ENCODE data around the gene KCNIP1.

Gene KCNIP1

DNA sequence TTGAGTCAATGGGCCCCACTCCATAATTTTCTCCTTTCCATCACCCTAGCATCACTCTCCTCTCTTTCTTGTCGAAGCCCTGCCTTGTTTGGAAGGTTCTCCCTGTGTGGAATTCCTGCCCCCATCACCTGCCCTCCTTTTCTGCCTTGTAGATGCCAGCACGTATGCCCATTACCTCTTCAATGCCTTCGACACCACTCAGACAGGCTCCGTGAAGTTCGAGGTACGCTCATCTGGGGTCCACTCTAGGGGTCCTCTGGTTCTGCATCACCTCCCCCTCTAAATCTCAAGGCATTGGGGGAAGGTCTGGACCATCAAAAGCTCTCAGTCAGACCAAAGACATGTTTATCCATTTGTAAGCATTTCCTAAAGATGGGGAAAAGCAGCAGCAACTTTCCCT, 217.9 kb downstream of the KCNIP1 start:
- Histone ChIP-seq H3K79me2 (ENCODE audit: insufficient read depth, low read length) (no peaks in the 10 kb centered on the region), H4K20me1 (ENCODE audit: insufficient read depth, low read length) (no peaks in the 10 kb centered on the region), H3K4me3 (ENCODE audit: low read depth, low read length, poor library complexity, severe bottlenecking) (no peak overlapping the region), H3K36me3 (ENCODE audit: insufficient read depth, low read length) (no peaks in the 10 kb centered on the region), H3K9ac (ENCODE audit: low read length) (no peak overlapping the region), H3K9me2 (ENCODE audit: low read depth, low read length) (no peaks in the 10 kb centered on the region), H3F3A (ENCODE audit: insufficient read depth, low read length) (no peaks in the 10 kb centered on the region), H2AFZ (ENCODE audit: low read length) (no peak overlapping the region), H3K27me3 (ENCODE audit: insufficient read depth, low read length) (no peaks in the 10 kb centered on the region), H3K27ac (ENCODE audit: low read depth, low read length, poor library complexity, severe bottlenecking) (no peak overlapping the region), H3K4me2 (ENCODE audit: low read length) (no peak overlapping the region), H3K4me1 (ENCODE audit: insufficient read depth, low read length, severe bottlenecking) (no peaks in the 10 kb centered on the region), H3K9me3 (ENCODE audit: low read length) (no peaks in the 10 kb centered on the region)
- TF ChIP-seq, protein P1, sequence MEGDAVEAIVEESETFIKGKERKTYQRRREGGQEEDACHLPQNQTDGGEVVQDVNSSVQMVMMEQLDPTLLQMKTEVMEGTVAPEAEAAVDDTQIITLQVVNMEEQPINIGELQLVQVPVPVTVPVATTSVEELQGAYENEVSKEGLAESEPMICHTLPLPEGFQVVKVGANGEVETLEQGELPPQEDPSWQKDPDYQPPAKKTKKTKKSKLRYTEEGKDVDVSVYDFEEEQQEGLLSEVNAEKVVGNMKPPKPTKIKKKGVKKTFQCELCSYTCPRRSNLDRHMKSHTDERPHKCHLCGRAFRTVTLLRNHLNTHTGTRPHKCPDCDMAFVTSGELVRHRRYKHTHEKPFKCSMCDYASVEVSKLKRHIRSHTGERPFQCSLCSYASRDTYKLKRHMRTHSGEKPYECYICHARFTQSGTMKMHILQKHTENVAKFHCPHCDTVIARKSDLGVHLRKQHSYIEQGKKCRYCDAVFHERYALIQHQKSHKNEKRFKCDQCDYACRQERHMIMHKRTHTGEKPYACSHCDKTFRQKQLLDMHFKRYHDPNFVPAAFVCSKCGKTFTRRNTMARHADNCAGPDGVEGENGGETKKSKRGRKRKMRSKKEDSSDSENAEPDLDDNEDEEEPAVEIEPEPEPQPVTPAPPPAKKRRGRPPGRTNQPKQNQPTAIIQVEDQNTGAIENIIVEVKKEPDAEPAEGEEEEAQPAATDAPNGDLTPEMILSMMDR (IDR thresholded peaks at IDR 0.05; ENCODE audit: low read length) = no peak
- no peak for TF ChIP-seq EZH2 (IDR thresholded peaks at IDR 0.05; ENCODE audit: borderline replicate concordance, low read length)

DNA sequence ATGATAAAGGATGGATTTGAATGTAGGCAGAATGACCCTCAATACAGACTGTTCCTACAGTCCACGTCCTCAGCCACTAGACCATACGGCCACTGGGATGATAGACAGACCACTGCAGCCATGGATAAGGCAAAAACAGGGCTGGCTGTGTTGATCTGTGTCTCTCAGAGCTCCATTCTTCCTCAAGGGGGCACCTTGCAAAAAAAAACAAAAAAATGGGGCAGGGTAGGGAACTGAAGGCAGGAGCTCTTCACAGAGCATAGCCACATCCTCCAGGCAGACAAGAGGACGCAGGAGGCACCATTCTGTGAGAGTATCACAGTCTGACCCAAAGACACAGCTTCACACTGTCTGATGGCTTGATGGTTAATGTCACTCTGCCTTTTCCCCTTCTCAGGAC, 218.5 kb downstream of the KCNIP1 start:
- no peak for TF ChIP-seq EZH2 (IDR thresholded peaks at IDR 0.05; ENCODE audit: borderline replicate concordance, low read length)
- TF ChIP-seq, protein P1 (IDR thresholded peaks at IDR 0.05; ENCODE audit: low read length) = no peak
- no peaks in the 10 kb centered on the region for H3K79me2 ChIP-seq (ENCODE audit: insufficient read depth, low read length)
- no peaks in the 10 kb centered on the region for H3K9me3 ChIP-seq (ENCODE audit: low read length)
- H3K36me3 ChIP-seq (ENCODE audit: insufficient read depth, low read length) = no peaks in the 10 kb centered on the region
- H3K27ac ChIP-seq (ENCODE audit: low read depth, low read length, poor library complexity, severe bottlenecking) = no peak overlapping the region
- no peak overlapping the region for H3K9ac ChIP-seq (ENCODE audit: low read length)
- H3K4me1 ChIP-seq (ENCODE audit: insufficient read depth, low read length, severe bottlenecking) = no peaks in the 10 kb centered on the region
- H3K4me2 ChIP-seq (ENCODE audit: low read length) = no peak overlapping the region
- H3K4me3 ChIP-seq (ENCODE audit: low read depth, low read length, poor library complexity, severe bottlenecking) = no peak overlapping the region
- H2AFZ ChIP-seq (ENCODE audit: low read length) = no peak overlapping the region
- no peaks in the 10 kb centered on the region for H4K20me1 ChIP-seq (ENCODE audit: insufficient read depth, low read length)
- no peaks in the 10 kb centered on the region for H3K27me3 ChIP-seq (ENCODE audit: insufficient read depth, low read length)
- no peaks in the 10 kb centered on the region for H3K9me2 ChIP-seq (ENCODE audit: low read depth, low read length)
- no peaks in the 10 kb centered on the region for H3F3A ChIP-seq (ENCODE audit: insufficient read depth, low read length)

GRCh38 chr5:170731052-170731451, 227.2 kb downstream of the KCNIP1 start:
- Histone ChIP-seq H3K4me3 (ENCODE audit: low read depth, low read length, poor library complexity, severe bottlenecking) (no peak overlapping the region), H3K27ac (ENCODE audit: low read depth, low read length, poor library complexity, severe bottlenecking) (no peak overlapping the region), H2AFZ (ENCODE audit: low read length) (no peak overlapping the region), H3K4me2 (ENCODE audit: low read length) (no peak overlapping the region), H3K4me1 (ENCODE audit: insufficient read depth, low read length, severe bottlenecking) (no peaks in the 10 kb centered on the region), H3K9me2 (ENCODE audit: low read depth, low read length) (no peaks in the 10 kb centered on the region), H3K9ac (ENCODE audit: low read length) (no peak overlapping the region), H3F3A (ENCODE audit: insufficient read depth, low read length) (no peaks in the 10 kb centered on the region), H3K9me3 (ENCODE audit: low read length) (no peaks in the 10 kb centered on the region), H3K27me3 (ENCODE audit: insufficient read depth, low read length) (no peaks in the 10 kb centered on the region; the same call in 1 of the 2 replicates), H4K20me1 (ENCODE audit: insufficient read depth, low read length) (no peaks in the 10 kb centered on the region), H3K36me3 (ENCODE audit: insufficient read depth, low read length) (no peaks in the 10 kb centered on the region), H3K79me2 (ENCODE audit: insufficient read depth, low read length) (no peaks in the 10 kb centered on the region)
- no peak for TF ChIP-seq EZH2 (IDR thresholded peaks at IDR 0.05; ENCODE audit: borderline replicate concordance, low read length)
- TF ChIP-seq, protein P1 (IDR thresholded peaks at IDR 0.05; ENCODE audit: low read length) = no peak
